ENCODE results near the gene HNRNPDL.
A peak's percentile ranks its signal among the peaks of the same experiment; 100 is the strongest.

HNRNPDL gene

DNA sequence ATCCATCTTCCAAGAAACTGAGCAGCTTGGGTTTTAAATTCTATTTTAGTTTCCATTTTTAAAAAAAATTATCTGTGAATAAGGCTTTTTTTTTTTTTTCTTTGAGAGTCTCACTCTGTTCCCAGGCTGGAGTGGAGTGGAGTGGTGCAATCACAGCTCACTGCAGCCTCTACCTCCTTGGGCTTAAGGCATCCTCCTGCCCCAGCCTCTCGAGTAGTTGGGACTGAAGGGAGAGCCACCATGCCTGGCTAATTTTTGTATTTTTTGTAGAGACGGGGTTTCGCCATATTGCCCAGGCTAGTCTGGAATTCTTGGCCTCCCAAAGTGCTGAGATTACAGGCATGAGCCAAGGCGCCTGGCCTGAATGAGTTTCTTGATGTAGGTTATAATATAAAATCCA is 1.6 kb upstream of the HNRNPDL start:
- peaks cover 15% of the 10 kb centered on the region; the same call in 1 of the 2 replicates for H3K4me1 ChIP-seq (ENCODE audit: insufficient read depth, low read length)
- peak overlapping the region; percentile 100; the same call in 1 of the 2 replicates for H3K9ac ChIP-seq (ENCODE audit: low read depth, low read length)
- H3K36me3 ChIP-seq (ENCODE audit: insufficient read depth, low read depth, low read length) = peaks cover 41% of the 10 kb centered on the region
- H3K9me3 ChIP-seq (ENCODE audit: insufficient read depth, low read depth, low read length) = no peaks in the 10 kb centered on the region
- no peak overlapping the region for H3K27ac ChIP-seq (ENCODE audit: low read length)
- H3K27me3 ChIP-seq (ENCODE audit: insufficient read depth, low read length) = no peaks in the 10 kb centered on the region
- peak overlapping the region; percentile 96 for H3K4me3 ChIP-seq (ENCODE audit: low read length)

DNA sequence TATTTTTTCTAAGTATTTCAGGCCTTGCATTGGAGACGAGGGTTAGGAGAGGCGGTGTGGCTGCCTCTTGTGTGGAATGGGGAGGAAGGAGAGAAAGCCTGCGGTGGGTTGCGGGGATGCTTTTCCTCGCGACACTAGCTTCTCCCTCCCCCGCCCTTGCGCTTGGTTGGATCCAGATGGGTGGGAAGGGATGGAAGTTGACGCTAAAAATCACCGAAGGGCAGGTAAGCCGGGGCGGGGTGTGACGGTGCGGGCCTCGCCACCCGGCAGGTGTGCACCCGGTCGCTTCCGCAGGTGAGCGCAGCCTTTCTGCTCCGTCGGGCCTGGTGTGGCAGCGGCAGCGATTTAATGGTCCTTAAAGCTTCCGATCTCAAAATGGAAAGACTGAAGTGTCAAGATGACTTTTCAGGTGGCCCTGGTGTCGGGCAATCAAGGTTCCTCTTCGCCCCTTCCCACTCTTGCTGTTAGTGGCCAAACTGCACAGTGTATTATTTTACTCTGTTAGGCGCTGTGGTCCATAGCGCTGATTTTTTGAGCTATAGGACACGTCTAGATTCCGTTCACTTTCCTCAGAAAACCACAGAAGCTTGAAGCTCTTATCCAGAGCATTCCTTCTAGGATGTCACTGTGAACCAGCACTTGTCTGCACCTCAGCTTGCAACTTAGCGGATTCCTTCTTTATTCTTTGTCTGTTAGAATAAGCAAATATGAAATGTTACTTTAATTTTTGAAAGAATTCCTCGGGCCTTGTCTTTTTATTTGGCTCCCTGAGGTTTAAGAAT is 893 bp upstream of the HNRNPDL start:
- Histone ChIP-seq H3K9me3 (ENCODE audit: insufficient read depth, low read depth, low read length) (no peaks in the 10 kb centered on the region), H3K27ac (ENCODE audit: low read length) (peak overlapping the region; percentile 45), H3K36me3 (ENCODE audit: insufficient read depth, low read depth, low read length) (peaks cover 45% of the 10 kb centered on the region), H3K4me3 (ENCODE audit: low read length) (peak overlapping the region; percentile 96), H3K27me3 (ENCODE audit: insufficient read depth, low read length) (no peaks in the 10 kb centered on the region), H3K4me1 (ENCODE audit: insufficient read depth, low read length) (peaks cover 18% of the 10 kb centered on the region; the same call in 1 of the 2 replicates), H3K9ac (ENCODE audit: low read depth, low read length) (peak overlapping the region; percentile 100)

GRCh38 chr4:82429728-82430192 is 502 bp downstream of the HNRNPDL start:
- H3K27me3 ChIP-seq (ENCODE audit: insufficient read depth, low read length) = no peaks in the 10 kb centered on the region
- H3K36me3 ChIP-seq (ENCODE audit: insufficient read depth, low read depth, low read length) = peaks cover 50% of the 10 kb centered on the region
- H3K4me3 ChIP-seq (ENCODE audit: low read length) = peak overlapping the region; percentile 96
- peaks cover 18% of the 10 kb centered on the region; the same call in 1 of the 2 replicates for H3K4me1 ChIP-seq (ENCODE audit: insufficient read depth, low read length)
- H3K27ac ChIP-seq (ENCODE audit: low read length) = peak overlapping the region; percentile 93
- peak overlapping the region; percentile 100 for H3K9ac ChIP-seq (ENCODE audit: low read depth, low read length)
- no peaks in the 10 kb centered on the region for H3K9me3 ChIP-seq (ENCODE audit: insufficient read depth, low read depth, low read length)

DNA sequence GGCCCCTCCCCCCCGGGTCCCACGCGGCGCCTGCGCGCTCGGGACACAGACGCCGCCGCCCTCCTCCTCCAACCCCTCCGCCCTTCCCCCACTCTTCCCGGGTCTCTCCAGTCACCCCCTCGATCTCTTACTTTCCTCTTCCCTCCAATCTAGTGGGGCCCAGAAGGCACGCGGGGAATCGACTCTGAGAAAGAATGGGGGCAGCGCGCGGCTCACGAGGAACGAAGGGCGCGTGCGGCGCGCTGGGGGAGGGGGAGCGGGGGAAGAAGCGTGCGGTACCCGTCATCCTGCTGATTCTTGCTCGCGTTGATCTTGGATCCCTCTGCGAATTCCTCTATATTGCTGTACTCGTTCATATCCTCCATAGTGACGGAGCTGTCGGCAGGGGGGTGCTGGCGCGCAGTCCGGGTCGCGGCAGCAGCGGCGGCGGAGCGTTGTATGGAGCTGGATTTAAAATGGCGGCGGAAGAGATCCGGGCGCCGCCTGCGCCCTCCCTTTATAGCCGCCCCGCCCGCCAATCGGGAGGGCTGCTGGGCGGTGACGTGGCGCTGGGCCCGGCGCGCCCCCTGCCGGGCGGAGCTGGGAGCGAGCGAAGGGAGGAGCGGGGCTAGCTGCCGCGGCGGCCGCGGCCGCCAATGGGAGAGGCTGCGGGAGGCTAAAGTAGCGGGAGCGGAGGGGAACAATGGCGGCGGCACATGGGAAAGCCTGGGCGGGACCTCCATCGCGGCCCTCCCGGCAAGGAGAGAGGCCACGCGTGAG is 1.1 kb downstream of the HNRNPDL start:
- Histone ChIP-seq H3K9ac (ENCODE audit: low read depth, low read length) (peak overlapping the region; percentile 100), H3K4me1 (ENCODE audit: insufficient read depth, low read length) (peaks cover 18% of the 10 kb centered on the region; the same call in 1 of the 2 replicates), H3K4me3 (ENCODE audit: low read length) (peak overlapping the region; percentile 96), H3K27me3 (ENCODE audit: insufficient read depth, low read length) (no peaks in the 10 kb centered on the region), H3K27ac (ENCODE audit: low read length) (peak overlapping the region; percentile 96), H3K36me3 (ENCODE audit: insufficient read depth, low read depth, low read length) (peaks cover 54% of the 10 kb centered on the region), H3K9me3 (ENCODE audit: insufficient read depth, low read depth, low read length) (no peaks in the 10 kb centered on the region)

DNA sequence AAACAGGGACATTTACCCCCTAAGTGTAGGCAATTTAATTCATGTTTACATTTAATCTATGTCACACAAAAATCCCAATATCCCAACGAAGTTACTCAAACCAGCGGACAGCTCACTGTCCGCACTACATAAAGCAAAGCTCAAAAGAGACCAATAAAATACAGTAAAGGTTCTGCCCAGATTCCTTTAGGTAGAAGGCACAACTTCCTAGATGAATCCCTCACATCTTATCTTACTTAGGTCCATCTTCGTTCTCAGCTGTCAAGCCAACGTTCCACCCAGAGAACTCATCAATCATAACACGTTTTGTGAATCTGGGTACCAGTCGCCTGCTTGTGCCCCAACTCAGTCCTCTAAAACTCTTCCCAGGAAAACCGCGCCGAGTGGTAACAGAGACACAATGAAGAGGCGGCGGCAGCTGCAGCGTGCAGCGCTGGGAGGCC is 1.7 kb downstream of the HNRNPDL start:
- H3K36me3 ChIP-seq (ENCODE audit: insufficient read depth, low read depth, low read length) = peaks cover 54% of the 10 kb centered on the region
- no peak overlapping the region for H3K27ac ChIP-seq (ENCODE audit: low read length)
- H3K4me3 ChIP-seq (ENCODE audit: low read length) = peak overlapping the region; percentile 96
- H3K27me3 ChIP-seq (ENCODE audit: insufficient read depth, low read length) = no peaks in the 10 kb centered on the region
- no peaks in the 10 kb centered on the region for H3K9me3 ChIP-seq (ENCODE audit: insufficient read depth, low read depth, low read length)
- H3K9ac ChIP-seq (ENCODE audit: low read depth, low read length) = peak overlapping the region; percentile 100
- H3K4me1 ChIP-seq (ENCODE audit: insufficient read depth, low read length) = peaks cover 15% of the 10 kb centered on the region; the same call in 1 of the 2 replicates

GRCh38 chr4:82425478-82425877 is 4.8 kb downstream of the HNRNPDL start:
- Histone ChIP-seq H3K27me3 (ENCODE audit: insufficient read depth, low read length) (no peaks in the 10 kb centered on the region), H3K9me3 (ENCODE audit: insufficient read depth, low read depth, low read length) (no peaks in the 10 kb centered on the region), H3K27ac (ENCODE audit: low read length) (no peak overlapping the region), H3K4me3 (ENCODE audit: low read length) (no peak overlapping the region; the same call in 1 of the 2 replicates), H3K9ac (ENCODE audit: low read depth, low read length) (no peak overlapping the region), H3K36me3 (ENCODE audit: insufficient read depth, low read depth, low read length) (peaks cover 59% of the 10 kb centered on the region), H3K4me1 (ENCODE audit: insufficient read depth, low read length) (peaks cover 3% of the 10 kb centered on the region; the same call in 1 of the 2 replicates)

GRCh38 chr4:82423245-82424054 is 6.8 kb downstream of the HNRNPDL start:
- no peak overlapping the region for H3K4me3 ChIP-seq (ENCODE audit: low read length)
- no peaks in the 10 kb centered on the region for H3K9me3 ChIP-seq (ENCODE audit: insufficient read depth, low read depth, low read length)
- no peak overlapping the region for H3K27ac ChIP-seq (ENCODE audit: low read length)
- H3K27me3 ChIP-seq (ENCODE audit: insufficient read depth, low read length) = no peaks in the 10 kb centered on the region
- peaks cover 3% of the 10 kb centered on the region; the same call in 1 of the 2 replicates for H3K4me1 ChIP-seq (ENCODE audit: insufficient read depth, low read length)
- H3K36me3 ChIP-seq (ENCODE audit: insufficient read depth, low read depth, low read length) = peaks cover 57% of the 10 kb centered on the region
- H3K9ac ChIP-seq (ENCODE audit: low read depth, low read length) = no peak overlapping the region

DNA sequence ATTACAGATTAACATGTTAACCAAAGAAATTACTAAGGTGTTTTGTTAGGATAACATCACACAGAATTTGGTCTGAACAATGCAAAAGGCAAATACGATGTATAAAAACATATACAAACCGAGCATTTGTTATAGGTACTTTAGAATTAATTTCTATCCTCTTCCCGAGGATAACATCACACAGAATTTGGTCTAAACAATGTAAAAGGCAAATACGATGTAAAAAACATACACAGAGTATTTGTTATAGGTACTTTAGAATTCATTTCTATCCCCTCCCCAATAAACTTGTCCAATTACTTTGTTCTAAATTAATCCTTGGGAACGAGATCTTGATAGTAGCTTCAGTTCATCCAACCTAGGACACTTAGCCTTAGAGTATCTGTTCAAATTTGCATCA is 7.6 kb downstream of the HNRNPDL start:
- H3K9ac ChIP-seq (ENCODE audit: low read depth, low read length) = no peak overlapping the region
- H3K4me3 ChIP-seq (ENCODE audit: low read length) = no peak overlapping the region
- no peaks in the 10 kb centered on the region for H3K9me3 ChIP-seq (ENCODE audit: insufficient read depth, low read depth, low read length)
- peaks cover 3% of the 10 kb centered on the region; the same call in 1 of the 2 replicates for H3K4me1 ChIP-seq (ENCODE audit: insufficient read depth, low read length)
- H3K27ac ChIP-seq (ENCODE audit: low read length) = no peak overlapping the region
- no peaks in the 10 kb centered on the region for H3K27me3 ChIP-seq (ENCODE audit: insufficient read depth, low read length)
- H3K36me3 ChIP-seq (ENCODE audit: insufficient read depth, low read depth, low read length) = peaks cover 48% of the 10 kb centered on the region

GRCh38 chr4:82421796-82422560 is 8.3 kb downstream of the HNRNPDL start:
- H3K9ac ChIP-seq (ENCODE audit: low read depth, low read length) = no peak overlapping the region
- H3K4me1 ChIP-seq (ENCODE audit: insufficient read depth, low read length) = peaks cover 3% of the 10 kb centered on the region; the same call in 1 of the 2 replicates
- peaks cover 42% of the 10 kb centered on the region for H3K36me3 ChIP-seq (ENCODE audit: insufficient read depth, low read depth, low read length)
- H3K9me3 ChIP-seq (ENCODE audit: insufficient read depth, low read depth, low read length) = no peaks in the 10 kb centered on the region
- no peak overlapping the region for H3K4me3 ChIP-seq (ENCODE audit: low read length)
- H3K27me3 ChIP-seq (ENCODE audit: insufficient read depth, low read length) = no peaks in the 10 kb centered on the region
- no peak overlapping the region for H3K27ac ChIP-seq (ENCODE audit: low read length)

DNA sequence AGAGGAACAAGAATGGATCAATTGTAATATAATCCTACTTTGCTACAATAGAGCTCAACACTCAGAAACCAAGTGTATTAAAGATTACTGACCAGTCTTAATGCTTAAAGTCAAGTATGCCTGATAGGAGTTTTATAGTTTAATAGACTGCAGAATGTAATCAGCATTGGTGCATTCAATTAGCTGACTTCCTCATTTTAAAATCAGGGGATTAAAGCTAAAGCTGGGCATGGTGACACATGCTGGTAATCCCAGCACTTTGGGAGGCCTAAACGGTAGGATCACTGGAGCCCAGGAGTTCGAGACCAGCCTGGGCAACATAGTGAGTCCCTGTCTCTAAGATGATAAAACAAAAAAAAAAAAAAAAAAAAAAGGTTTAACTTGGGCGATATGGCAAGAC is 10.8 kb downstream of the HNRNPDL start:
- Histone ChIP-seq H3K9me3 (ENCODE audit: insufficient read depth, low read depth, low read length) (no peaks in the 10 kb centered on the region; the same call in 1 of the 2 replicates), H3K4me3 (ENCODE audit: low read length) (no peak overlapping the region), H3K9ac (ENCODE audit: low read depth, low read length) (no peak overlapping the region), H3K36me3 (ENCODE audit: insufficient read depth, low read depth, low read length) (peaks cover 17% of the 10 kb centered on the region), H3K27ac (ENCODE audit: low read length) (no peak overlapping the region), H3K4me1 (ENCODE audit: insufficient read depth, low read length) (no peaks in the 10 kb centered on the region; the same call in 1 of the 2 replicates), H3K27me3 (ENCODE audit: insufficient read depth, low read length) (no peaks in the 10 kb centered on the region)
